ENCODE results near the gene BCL2L15.

DNA sequence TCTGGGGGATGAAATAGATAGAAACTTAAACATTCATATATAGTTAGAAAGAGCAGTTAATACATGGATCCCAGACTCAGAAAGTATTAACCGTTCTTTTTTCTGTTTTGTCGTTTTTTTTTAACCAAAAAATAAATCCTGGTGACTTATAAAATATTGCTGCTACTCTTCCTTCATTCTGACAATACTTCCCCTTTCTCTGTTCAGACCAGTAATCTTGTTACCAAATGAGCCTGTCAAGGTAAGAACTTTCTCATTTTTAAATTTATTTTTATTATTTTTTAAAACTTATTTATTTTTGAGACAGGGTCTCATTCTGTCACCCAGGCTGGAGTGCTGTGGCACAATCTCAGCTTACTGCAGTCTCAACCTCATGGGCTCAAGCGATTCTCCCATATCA is 29.6 kb downstream of the BCL2L15 start:
- TF ChIP-seq, protein P1, sequence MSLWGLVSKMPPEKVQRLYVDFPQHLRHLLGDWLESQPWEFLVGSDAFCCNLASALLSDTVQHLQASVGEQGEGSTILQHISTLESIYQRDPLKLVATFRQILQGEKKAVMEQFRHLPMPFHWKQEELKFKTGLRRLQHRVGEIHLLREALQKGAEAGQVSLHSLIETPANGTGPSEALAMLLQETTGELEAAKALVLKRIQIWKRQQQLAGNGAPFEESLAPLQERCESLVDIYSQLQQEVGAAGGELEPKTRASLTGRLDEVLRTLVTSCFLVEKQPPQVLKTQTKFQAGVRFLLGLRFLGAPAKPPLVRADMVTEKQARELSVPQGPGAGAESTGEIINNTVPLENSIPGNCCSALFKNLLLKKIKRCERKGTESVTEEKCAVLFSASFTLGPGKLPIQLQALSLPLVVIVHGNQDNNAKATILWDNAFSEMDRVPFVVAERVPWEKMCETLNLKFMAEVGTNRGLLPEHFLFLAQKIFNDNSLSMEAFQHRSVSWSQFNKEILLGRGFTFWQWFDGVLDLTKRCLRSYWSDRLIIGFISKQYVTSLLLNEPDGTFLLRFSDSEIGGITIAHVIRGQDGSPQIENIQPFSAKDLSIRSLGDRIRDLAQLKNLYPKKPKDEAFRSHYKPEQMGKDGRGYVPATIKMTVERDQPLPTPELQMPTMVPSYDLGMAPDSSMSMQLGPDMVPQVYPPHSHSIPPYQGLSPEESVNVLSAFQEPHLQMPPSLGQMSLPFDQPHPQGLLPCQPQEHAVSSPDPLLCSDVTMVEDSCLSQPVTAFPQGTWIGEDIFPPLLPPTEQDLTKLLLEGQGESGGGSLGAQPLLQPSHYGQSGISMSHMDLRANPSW (CRISPR knock-in tag; conservative IDR thresholded peaks at IDR 0.05; ENCODE audit: low read depth): no peak
- TF ChIP-seq CTCF (IDR thresholded peaks at IDR 0.05): no peak
- TF ChIP-seq ZBTB21 (CRISPR knock-in tag; IDR thresholded peaks at IDR 0.05; ENCODE audit: borderline replicate concordance): no peak
- TF ChIP-seq USF2 (CRISPR knock-in tag; IDR thresholded peaks at IDR 0.05): no peak
- no peak for TF ChIP-seq FOXJ3 (CRISPR knock-in tag; IDR thresholded peaks at IDR 0.05; ENCODE audit: borderline replicate concordance)
- TF ChIP-seq ATF3 (CRISPR knock-in tag; conservative IDR thresholded peaks at IDR 0.05): no peak
- TF ChIP-seq, protein P2, sequence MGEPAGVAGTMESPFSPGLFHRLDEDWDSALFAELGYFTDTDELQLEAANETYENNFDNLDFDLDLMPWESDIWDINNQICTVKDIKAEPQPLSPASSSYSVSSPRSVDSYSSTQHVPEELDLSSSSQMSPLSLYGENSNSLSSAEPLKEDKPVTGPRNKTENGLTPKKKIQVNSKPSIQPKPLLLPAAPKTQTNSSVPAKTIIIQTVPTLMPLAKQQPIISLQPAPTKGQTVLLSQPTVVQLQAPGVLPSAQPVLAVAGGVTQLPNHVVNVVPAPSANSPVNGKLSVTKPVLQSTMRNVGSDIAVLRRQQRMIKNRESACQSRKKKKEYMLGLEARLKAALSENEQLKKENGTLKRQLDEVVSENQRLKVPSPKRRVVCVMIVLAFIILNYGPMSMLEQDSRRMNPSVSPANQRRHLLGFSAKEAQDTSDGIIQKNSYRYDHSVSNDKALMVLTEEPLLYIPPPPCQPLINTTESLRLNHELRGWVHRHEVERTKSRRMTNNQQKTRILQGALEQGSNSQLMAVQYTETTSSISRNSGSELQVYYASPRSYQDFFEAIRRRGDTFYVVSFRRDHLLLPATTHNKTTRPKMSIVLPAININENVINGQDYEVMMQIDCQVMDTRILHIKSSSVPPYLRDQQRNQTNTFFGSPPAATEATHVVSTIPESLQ (CRISPR knock-in tag; IDR thresholded peaks at IDR 0.05): no peak
- no peak for TF ChIP-seq NR2C2 (CRISPR knock-in tag; IDR thresholded peaks at IDR 0.05)
- TF ChIP-seq SP1 (CRISPR knock-in tag; conservative IDR thresholded peaks at IDR 0.05): no peak
- TF ChIP-seq SMAD4 (CRISPR knock-in tag; IDR thresholded peaks at IDR 0.05): no peak
- no peak for TF ChIP-seq ZNF232 (CRISPR knock-in tag; IDR thresholded peaks at IDR 0.05)
- no peak for TF ChIP-seq ZNF512 (CRISPR knock-in tag; IDR thresholded peaks at IDR 0.05; ENCODE audit: borderline replicate concordance)
- no peak for TF ChIP-seq PRRX2 (CRISPR knock-in tag; IDR thresholded peaks at IDR 0.05)
- TF ChIP-seq SOX15 (CRISPR knock-in tag; IDR thresholded peaks at IDR 0.05): no peak

Data from WTC11 (cell line).